Prostate gland (tissue), 2 donors: ENCODE results near the gene TMEM200B.

Source experiments
- POLR2A ChIP-seq: fragments of 450-650 bp; IDR thresholded peaks from one replicate; pipeline ENCODE4 v1.6.1; 2016; ENCODE audit warnings: antibody characterized with exemption, mild to moderate bottlenecking
- TF ChIP-seq, protein P1 (sequence below), 4 experiments: fragments of 200-600 bp in 2 of 4; fragments of 450-650 bp in 2 of 4; sonication (generic) in 2 of 4; IDR thresholded peaks; 1 replicate in 3 of 4; 2 replicates in 1 of 4; pipeline ENCODE4 v1.5.1; 2016 to 2019; ENCODE audit warnings: antibody characterized with exemption in 4 of 4, mild to moderate bottlenecking in 2 of 4, moderate library complexity in 2 of 4

GRCh38 chr1:29126198-29126597, 2.5 kb upstream of the TMEM200B start:
- TF ChIP-seq POLR2A: no peak
- TF ChIP-seq, protein P1, sequence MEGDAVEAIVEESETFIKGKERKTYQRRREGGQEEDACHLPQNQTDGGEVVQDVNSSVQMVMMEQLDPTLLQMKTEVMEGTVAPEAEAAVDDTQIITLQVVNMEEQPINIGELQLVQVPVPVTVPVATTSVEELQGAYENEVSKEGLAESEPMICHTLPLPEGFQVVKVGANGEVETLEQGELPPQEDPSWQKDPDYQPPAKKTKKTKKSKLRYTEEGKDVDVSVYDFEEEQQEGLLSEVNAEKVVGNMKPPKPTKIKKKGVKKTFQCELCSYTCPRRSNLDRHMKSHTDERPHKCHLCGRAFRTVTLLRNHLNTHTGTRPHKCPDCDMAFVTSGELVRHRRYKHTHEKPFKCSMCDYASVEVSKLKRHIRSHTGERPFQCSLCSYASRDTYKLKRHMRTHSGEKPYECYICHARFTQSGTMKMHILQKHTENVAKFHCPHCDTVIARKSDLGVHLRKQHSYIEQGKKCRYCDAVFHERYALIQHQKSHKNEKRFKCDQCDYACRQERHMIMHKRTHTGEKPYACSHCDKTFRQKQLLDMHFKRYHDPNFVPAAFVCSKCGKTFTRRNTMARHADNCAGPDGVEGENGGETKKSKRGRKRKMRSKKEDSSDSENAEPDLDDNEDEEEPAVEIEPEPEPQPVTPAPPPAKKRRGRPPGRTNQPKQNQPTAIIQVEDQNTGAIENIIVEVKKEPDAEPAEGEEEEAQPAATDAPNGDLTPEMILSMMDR (IDR thresholded peaks at IDR 0.05): no peak
